NCI-H2081 (cell line): ENCODE measurements around the gene RAI1.
A peak's percentile ranks its signal among the peaks of the same experiment; 100 is the strongest.

Experiments
- DNase-seq, 2 experiments: peaks; one replicate each; lab custom pipeline; 2025; lab: John Stamatoyannopoulos, UW

The RAI1 gene

GRCh38 chr17:17815436-17816200, 134.4 kb downstream of the RAI1 start:
- DNase-seq, result no peak

DNA sequence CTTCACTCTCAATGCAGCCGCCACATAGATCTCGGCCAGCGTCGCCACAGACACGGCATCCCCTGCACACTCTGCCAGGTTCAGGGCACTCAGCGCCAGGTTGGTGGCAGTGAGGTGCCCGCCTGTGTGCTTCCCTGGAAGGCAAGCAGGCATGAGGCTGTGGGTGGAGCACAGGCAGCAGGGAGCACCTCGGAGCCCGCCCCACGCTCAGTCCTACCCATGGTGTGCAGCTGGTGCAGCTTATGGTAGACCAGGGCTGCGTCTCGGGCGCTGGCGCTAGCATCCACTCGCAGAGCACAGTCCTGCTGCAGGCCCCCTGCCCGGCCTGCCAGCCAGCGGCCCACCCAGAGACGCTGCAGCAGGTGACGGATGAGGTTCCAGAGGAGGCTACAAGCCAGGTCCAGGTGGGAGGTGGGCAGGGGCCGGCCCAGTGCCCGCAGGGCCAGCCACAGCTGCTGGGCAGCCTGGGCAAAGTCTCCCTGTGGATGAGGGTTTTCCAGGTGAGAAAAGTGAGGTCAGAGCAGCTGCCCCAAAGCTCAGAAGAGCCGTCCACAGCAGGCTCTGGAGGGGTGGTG, 135.1 kb downstream of the RAI1 start:
- no peak for DNase-seq

- DNase-seq, result no peak
Observed at GRCh38 chr17:17816831-17817551, 135.7 kb downstream of the RAI1 start.

DNA sequence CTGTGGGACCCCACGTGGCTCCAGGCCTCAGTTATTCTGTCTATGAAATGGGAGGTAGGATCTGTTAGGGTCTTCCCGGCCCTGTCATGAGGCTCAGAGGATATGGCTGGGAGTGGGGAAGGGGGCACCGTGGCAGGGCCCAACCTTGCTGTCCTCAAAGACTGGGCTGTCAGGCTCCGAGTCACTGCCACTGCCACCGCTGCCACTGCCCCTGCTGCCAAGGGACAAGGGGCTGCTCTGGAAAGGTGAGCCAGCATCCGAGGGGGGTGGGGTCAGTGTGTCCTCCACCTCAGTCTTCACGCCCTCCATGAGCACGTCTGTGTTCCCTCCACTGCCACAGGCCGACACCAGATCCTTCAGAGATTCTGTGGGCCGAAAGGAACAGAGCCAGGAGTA, 136.3 kb downstream of the RAI1 start:
- DNase-seq, result no peak

- peak in 1 of 2 experiments; percentile 12 for DNase-seq
Observed at GRCh38 chr17:17818088-17818526, 136.8 kb downstream of the RAI1 start.

DNA sequence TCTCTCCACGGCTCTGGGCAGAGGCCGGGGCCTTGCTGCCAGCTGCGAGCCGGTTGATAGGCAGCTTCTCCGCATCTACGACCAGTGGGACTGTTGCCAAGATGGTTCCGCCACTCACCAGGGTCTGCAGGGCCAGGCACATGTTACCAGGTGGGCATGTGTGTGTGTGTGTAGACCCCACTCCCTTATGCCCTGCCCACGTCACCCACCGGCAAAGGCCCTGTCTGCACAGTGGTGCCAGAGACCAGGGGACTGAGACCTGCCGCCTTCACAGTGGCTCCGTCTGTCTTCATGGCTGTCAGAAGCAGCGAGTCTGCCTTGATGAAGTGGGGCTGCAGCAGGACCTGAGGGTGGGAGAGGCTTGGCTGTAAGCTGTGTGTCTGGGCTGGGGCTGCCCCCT, 137.9 kb downstream of the RAI1 start:
- DNase-seq, result no peak

DNA sequence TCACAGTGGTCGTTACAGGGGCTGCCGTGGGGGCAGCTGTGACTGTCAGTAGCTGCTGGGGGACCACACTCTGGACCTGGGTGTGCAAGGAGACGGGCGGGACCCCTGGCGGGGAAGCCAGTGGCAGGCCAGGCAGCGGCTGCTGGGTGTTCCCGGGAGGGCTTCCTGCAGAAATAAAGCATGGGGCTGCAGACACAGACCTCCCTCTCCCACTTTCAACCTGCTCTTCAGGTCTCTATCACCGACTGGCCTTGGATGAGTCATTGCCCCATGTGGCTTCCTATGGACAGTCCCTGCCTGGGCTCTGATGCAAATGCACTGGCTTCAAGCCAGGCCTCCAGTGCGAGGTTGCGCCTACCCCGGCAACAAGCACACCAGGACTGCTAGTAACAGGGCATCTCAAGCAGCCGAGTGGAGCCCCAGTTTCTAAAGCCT, 138.3 kb downstream of the RAI1 start:
- DNase-seq, result no peak

- DNase-seq, result no peak
Observed at GRCh38 chr17:17820046-17820445, 138.8 kb downstream of the RAI1 start.

- DNase-seq, result no peak
Observed at GRCh38 chr17:17820463-17821158, 139.4 kb downstream of the RAI1 start.

DNA sequence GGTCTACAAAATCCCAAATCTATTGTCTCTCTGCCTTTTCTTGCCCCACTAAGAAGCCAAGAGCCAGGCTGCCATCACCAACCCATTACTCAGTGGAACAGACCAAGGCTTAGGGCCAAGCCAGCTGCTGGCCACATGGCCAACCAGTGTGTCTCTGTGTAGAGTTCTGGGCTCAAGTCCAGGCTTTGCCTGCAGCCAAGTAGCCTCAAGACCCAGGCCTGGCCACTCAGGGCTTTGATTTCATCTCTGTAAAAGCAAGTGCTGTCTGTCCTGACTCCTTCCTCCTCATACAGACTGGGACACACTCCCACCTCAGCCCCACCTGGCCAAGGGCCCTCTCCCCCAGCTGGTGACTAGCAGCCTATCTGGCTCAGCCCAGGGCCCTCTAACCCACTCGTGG, 140.9 kb downstream of the RAI1 start:
- DNase-seq, result no peak

DNA sequence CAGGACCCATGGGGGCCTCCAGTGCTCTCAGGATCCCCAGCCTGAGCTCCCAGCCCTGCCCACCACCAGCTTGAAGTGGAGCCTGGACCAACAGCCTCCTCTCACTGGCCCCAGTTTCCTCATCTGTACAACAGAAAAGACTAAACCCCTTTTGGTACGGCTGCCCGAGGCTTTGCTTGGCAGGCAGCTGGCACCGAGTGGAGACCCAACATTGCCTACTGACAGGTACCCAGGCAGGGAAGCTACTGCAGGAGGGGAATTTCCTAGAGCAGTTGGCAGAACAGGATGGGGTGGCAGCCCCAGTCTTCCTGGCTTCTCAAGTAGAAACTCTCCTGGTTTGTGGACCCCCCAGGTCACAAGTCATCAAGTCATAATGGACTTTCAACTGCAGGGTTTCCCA, 141.4 kb downstream of the RAI1 start:
- no peak for DNase-seq

GRCh38 chr17:17823433-17824118, 142.3 kb downstream of the RAI1 start:
- DNase-seq, result peak; percentile 82 to 90

DNA sequence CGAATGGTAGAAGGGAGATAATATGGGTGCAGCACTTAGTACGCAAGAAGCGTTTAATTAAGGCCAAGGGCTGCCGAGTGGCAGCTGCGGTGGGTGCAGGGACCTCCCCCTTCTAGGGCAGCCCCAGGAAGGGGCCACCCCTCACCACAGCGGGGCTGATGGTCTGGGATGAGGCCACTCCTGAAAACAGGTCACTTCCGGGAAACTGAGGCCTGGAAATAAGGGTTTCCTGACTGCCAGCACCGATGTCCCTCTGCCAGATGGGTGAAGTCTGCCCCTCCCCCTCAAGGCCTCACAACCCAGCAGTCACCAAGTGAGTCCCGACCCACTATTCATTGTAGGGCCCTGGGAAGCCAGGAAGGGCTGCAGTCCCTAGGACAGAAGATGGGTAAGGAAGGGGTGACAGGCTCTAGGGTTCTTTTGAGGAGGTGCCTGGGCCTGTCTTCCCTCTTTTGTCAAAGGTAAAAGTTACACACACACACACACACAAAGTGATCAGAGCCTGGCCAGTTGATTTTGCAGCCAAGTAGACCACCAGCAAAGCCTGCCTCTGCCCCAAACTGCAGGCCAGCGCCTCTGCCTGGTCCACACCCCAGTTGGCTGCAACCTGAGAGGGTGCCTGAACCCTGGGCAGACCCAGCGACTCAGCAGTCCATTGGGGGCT, 143.0 kb downstream of the RAI1 start:
- peak; percentile 54 to 70 for DNase-seq

DNA sequence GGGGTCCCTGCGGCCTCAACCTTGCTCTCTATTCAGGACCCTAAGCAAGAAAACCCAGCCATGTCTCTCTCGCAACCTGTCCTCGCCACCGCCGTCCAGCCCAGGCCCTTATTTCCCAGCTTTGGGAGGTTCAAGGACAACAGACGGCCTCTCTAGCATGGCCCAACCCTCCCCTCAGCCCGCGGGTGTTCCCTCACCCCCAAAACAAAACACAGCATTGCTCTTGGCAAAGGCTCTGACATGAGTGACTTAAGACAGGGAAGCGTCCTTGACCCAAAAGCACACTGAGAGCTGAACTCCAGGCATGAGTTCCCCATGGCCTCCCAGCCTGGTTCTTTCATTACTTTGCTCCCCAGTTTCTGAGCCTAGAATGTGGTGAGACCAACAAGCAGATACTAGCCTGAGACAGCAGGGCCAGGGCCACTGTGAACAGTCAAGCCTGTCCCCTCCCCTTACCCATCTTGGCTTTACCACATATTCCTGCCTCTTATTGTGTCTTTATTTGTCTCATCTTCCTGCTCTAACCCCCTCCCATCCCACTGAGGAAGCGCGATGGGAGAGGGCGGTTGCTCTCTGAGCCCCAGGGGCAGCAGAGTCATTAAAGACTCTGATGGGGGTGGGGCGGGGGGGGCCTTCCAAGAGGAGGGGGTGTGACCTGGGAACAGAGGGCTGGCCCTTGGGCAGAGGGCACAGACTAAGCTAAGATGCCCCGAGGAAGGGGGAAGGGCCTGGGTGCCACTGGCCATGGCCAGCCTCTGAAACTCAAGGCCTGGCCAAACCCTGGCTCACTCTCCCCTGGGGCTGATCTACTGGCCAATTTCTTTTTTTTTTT, 143.7 kb downstream of the RAI1 start:
- DNase-seq, result no peak

DNA sequence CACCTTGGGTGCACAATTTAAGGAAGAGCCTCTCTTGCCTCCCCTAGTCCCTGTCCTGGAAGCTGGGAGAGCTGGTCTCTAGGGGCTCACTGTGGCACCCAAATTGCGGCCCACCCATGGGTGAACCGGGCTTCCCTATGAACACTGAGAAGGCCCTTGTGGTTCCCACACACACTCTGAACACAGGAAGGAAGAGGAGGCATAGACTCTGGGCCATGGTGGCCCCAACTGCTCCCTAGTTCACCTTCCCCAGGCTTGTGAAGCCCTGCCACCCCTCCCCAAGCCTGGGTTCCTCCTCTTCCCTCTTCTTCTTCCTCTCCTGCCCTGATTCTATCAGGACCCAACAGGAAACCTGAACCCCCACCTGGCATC, 145.1 kb downstream of the RAI1 start:
- no peak for DNase-seq

DNA sequence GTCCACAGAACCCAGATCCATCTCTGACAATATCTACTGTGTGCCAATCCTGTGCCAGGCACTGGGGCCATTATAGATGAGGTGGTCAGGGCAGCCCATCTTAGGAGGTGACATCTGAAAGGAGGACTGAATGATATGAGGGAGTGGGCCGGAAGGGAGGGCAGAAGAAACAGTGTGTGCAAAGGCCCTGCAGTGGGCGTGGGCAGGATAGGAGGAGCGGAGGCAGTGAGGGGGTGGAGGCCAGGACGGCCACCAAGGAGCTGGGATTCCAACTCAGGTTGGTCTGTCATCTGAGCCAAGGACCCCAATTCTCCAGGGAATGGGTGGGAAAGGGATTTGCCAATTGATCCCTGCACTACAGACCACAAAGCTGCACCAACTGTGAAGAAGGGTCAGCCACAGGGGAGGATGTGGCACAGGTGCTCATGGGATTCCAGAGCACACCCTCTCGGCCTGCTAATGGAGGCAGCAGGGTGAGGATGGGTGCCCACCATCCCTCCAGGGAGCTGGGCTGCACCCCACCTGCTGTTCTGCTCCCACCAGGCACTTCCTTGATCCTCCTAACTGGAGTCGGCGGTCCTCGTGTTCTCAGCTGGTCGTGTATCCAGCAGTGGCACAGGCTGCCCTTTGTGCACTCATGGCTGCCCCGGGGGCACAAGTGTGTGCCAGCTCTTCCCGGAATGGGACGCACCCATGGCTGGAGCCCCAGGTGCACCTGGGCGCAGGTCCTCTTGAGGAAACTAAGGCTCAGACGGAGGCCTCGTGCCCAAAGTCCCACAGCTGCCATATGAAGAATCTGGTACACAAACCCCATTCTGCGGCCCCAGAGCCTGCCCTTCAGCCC, 145.9 kb downstream of the RAI1 start:
- no peak for DNase-seq

- DNase-seq, result no peak
Observed at GRCh38 chr17:17827826-17828621, 146.8 kb downstream of the RAI1 start.

- DNase-seq, result no peak
Observed at GRCh38 chr17:17830269-17830567, 149.0 kb downstream of the RAI1 start.

DNA sequence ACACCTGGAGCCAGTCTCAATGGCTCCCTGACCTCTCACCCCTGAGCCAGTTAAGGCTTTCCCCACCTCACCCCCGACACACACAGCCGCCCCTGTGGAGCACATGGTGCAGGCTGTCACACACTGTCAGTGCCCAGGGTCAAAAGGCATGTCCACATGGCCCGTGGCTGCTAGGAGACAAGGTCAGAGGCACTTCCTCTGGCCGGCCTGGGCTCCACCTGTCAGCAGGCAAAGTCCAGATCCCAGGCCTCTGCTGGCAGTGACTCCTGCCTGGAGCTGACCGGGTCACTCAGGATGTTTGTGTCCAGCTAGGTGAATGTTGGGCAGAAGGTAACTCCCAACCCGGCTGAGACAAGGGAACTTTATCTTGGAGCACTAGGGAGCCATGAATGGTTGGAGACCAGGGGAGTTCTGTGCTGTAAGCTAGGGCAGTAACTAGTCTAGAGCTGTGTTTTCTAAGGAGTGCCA, 149.5 kb downstream of the RAI1 start:
- no peak for DNase-seq
